ENCODE data around the gene GRK2.
"Not testable (repeated sequence)": the region's sequence is repeated elsewhere in the genome, so short reads cannot be mapped to it uniquely, and the experiment has no call there.

Gene GRK2

GRCh38 chr11:67315325-67315909 is 49.1 kb downstream of the GRK2 start:
- no peak for DNase-seq

GRCh38 chr11:67316882-67317204 is 50.6 kb downstream of the GRK2 start:
- DNase-seq, result no peak

- peak; percentile 94 to 97 (median 96) for DNase-seq
Measured at GRCh38 chr11:67317205-67317887, 51.1 kb downstream of the GRK2 start.

- DNase-seq, result peak in 1 of 5 experiments; percentile 30
Measured at GRCh38 chr11:67317888-67318555, 51.7 kb downstream of the GRK2 start.

- DNase-seq, result not testable (repeated sequence)
Measured at GRCh38 chr11:67318876-67319275, 52.6 kb downstream of the GRK2 start.

GRCh38 chr11:67320011-67320410 is 53.7 kb downstream of the GRK2 start:
- no peak for DNase-seq

- no peak for DNase-seq
Measured at GRCh38 chr11:67320691-67321090, 54.4 kb downstream of the GRK2 start.

- no peak for DNase-seq
Measured at GRCh38 chr11:67321313-67321871, 55.1 kb downstream of the GRK2 start.

GRCh38 chr11:67322049-67322448 is 55.8 kb downstream of the GRK2 start:
- no peak for DNase-seq

- DNase-seq, result no peak
Measured at GRCh38 chr11:67323526-67323925, 57.3 kb downstream of the GRK2 start.

- DNase-seq, result no peak
Measured at GRCh38 chr11:67332081-67332691, 65.9 kb downstream of the GRK2 start.

All from T-helper 2 cell (primary cell).